Measurements from ENCODE around the gene CD19.

The CD19 gene

DNA sequence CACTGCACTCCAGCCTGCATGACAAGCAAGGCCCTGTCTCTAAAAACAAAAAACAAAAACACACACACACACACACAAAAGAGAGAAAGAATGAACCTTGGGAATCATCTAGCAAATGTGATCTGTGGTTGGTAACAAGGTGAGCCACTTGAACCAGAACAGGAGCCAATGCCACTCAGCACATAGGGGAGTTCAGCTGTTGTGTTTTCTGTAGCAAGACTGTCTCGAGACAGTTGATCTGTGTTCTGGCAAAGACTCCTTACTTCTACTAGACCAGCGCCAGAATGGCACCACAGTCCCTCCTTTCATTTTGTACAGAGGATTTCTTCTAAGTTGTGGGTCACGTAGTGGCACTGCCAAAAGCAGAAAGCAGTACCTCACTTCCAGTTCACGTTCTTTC lies 32.8 kb upstream of the CD19 start:
- Histone ChIP-seq H3K27ac (no peak overlapping the region), H3K36me3 (replicated peaks) (no peaks in the 10 kb centered on the region), H3K27me3 (replicated peaks) (no peaks in the 10 kb centered on the region), H3K4me3 (ENCODE audit: low read depth, low read length) (no peak overlapping the region)
- no peak for DNase-seq
- in situ Hi-C loops (cut with HindIII; ENCODE audit: low pct_ligation_motif_present, low sequenced_read_pairs) = no loop called here
- no peak for TF ChIP-seq CTCF (IDR thresholded peaks at IDR 0.05; ENCODE audit: low read depth, low read length, missing control alignments)

DNA sequence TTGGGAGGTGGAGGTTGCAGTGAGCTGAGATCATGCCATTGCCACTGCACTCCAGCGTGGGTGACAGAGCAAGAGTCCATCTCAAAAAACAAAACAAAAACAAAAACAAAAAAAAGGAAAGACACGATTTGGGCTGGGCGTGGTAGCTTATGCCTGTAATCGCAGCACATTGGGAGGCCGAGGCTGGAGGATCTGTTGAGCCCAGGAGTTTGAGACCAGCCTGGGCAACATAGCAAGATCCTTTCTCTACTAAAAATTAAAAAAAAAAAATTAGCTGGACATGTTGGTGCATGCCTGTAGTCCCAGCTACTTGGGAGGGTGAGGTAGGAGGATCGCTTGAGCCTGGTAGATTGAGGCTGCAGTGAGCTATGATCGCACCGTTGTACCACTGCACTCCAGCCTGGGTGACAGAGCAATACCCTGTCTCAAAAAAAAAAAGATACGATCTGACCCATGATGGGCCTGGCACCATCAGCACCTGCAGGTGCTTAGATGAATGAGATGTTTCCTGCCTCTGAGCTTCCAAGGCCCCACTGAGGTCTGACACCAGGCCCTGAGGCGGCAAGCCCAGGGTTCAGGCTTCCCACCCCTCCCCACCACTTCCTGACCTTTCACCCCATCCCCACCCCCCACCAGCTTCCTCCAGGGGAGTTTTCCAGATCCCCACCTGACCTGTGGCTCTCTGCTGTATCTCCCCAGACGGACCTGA lies 31.7 kb upstream of the CD19 start:
- no peak overlapping the region for H3K4me3 ChIP-seq (ENCODE audit: low read depth, low read length)

GRCh38 chr16:28900601-28901000 lies 31.2 kb upstream of the CD19 start:
- Histone ChIP-seq H3K27me3 (replicated peaks) (no peaks in the 10 kb centered on the region), H3K4me3 (ENCODE audit: low read depth, low read length) (no peak overlapping the region), H3K36me3 (replicated peaks) (no peaks in the 10 kb centered on the region), H3K27ac (no peak overlapping the region)
- in situ Hi-C loops (cut with HindIII; ENCODE audit: low pct_ligation_motif_present, low sequenced_read_pairs) = no loop called here
- TF ChIP-seq CTCF (IDR thresholded peaks at IDR 0.05; ENCODE audit: low read depth, low read length, missing control alignments) = no peak
- no peak for DNase-seq

More for the DNA sequence above, 31.7 kb upstream of the CD19 start:
- TF ChIP-seq CTCF (IDR thresholded peaks at IDR 0.05; ENCODE audit: low read depth, low read length, missing control alignments) = no peak
- Histone ChIP-seq H3K27me3 (replicated peaks) (no peaks in the 10 kb centered on the region), H3K27ac (no peak overlapping the region), H3K36me3 (replicated peaks) (no peaks in the 10 kb centered on the region)
- DNase-seq = no peak
- in situ Hi-C loops (cut with HindIII; ENCODE audit: low pct_ligation_motif_present, low sequenced_read_pairs) = no loop called here

GRCh38 chr16:28901862-28902261 lies 29.9 kb upstream of the CD19 start:
- no peaks in the 10 kb centered on the region for H3K36me3 ChIP-seq (replicated peaks)
- no peak overlapping the region for H3K27ac ChIP-seq
- H3K27me3 ChIP-seq (replicated peaks) = no peaks in the 10 kb centered on the region
- no peak for TF ChIP-seq CTCF (IDR thresholded peaks at IDR 0.05; ENCODE audit: low read depth, low read length, missing control alignments)
- no peak for DNase-seq
- in situ Hi-C loops (cut with HindIII; ENCODE audit: low pct_ligation_motif_present, low sequenced_read_pairs) = no loop called here
- H3K4me3 ChIP-seq (ENCODE audit: low read depth, low read length) = no peak overlapping the region

GRCh38 chr16:28902909-28903308 lies 28.9 kb upstream of the CD19 start:
- Histone ChIP-seq H3K27me3 (replicated peaks) (no peaks in the 10 kb centered on the region), H3K27ac (no peak overlapping the region), H3K36me3 (replicated peaks) (peaks cover 1% of the 10 kb centered on the region), H3K4me3 (ENCODE audit: low read depth, low read length) (no peak overlapping the region)
- in situ Hi-C loops (cut with HindIII; ENCODE audit: low pct_ligation_motif_present, low sequenced_read_pairs) = no loop called here
- no peak for DNase-seq
- no peak for TF ChIP-seq CTCF (IDR thresholded peaks at IDR 0.05; ENCODE audit: low read depth, low read length, missing control alignments)

Data from brain microvascular endothelial cell (primary cell).